IPS DF 19.7 (cell line): ENCODE results near the gene TMEM26.
A peak's percentile ranks its signal among the peaks of the same experiment; 100 is the strongest.

Source experiments
- DNase-seq: peaks from one replicate; pipeline ENCODE4 v3.0.0-alpha.2; 2013; ENCODE audit warnings: low read depth, low spot score

Gene TMEM26

GRCh38 chr10:61452655-61453641, at the start of gene TMEM26:
TMEM26 (minus strand) TSS chr10:61453381; CDS start chr10:61453081, 300 bp downstream.
- peak; percentile 40 for DNase-seq

GRCh38 chr10:61500460-61500859, 47.3 kb upstream of the TMEM26 start:
- no peak for DNase-seq

- no peak for DNase-seq
Observed at GRCh38 chr10:61492364-61492995, 39.3 kb upstream of the TMEM26 start.

GRCh38 chr10:61487506-61487905, 34.3 kb upstream of the TMEM26 start:
- DNase-seq, result no peak

GRCh38 chr10:61486738-61487396, 33.7 kb upstream of the TMEM26 start:
- DNase-seq, result no peak

- DNase-seq, result no peak
Observed at GRCh38 chr10:61486251-61486650, 33.1 kb upstream of the TMEM26 start.

GRCh38 chr10:61481597-61481996, 28.4 kb upstream of the TMEM26 start:
- no peak for DNase-seq

GRCh38 chr10:61480208-61480607, 27.0 kb upstream of the TMEM26 start:
- no peak for DNase-seq

- DNase-seq, result no peak
Observed at GRCh38 chr10:61478621-61479312, 25.6 kb upstream of the TMEM26 start.

GRCh38 chr10:61477451-61477850, 24.3 kb upstream of the TMEM26 start:
- no peak for DNase-seq

GRCh38 chr10:61476529-61476928, 23.3 kb upstream of the TMEM26 start:
- DNase-seq, result no peak

- DNase-seq, result no peak
Observed at GRCh38 chr10:61475449-61475873, 22.3 kb upstream of the TMEM26 start.

GRCh38 chr10:61472090-61472674, 19.0 kb upstream of the TMEM26 start:
- no peak for DNase-seq

- DNase-seq, result no peak
Observed at GRCh38 chr10:61471491-61471890, 18.3 kb upstream of the TMEM26 start.

GRCh38 chr10:61470740-61471139, 17.6 kb upstream of the TMEM26 start:
- no peak for DNase-seq

- DNase-seq, result no peak
Observed at GRCh38 chr10:61465901-61466632, 12.9 kb upstream of the TMEM26 start.

- DNase-seq, result no peak
Observed at GRCh38 chr10:61465171-61465496, 12.0 kb upstream of the TMEM26 start.

- DNase-seq, result no peak
Observed at GRCh38 chr10:61464461-61465170, 11.4 kb upstream of the TMEM26 start.

GRCh38 chr10:61463035-61463909, 10.1 kb upstream of the TMEM26 start:
- no peak for DNase-seq
